ENCODE results near the gene ZFP57.
A peak's percentile ranks its signal among the peaks of the same experiment; 100 is the strongest.

Gene ZFP57

DNA sequence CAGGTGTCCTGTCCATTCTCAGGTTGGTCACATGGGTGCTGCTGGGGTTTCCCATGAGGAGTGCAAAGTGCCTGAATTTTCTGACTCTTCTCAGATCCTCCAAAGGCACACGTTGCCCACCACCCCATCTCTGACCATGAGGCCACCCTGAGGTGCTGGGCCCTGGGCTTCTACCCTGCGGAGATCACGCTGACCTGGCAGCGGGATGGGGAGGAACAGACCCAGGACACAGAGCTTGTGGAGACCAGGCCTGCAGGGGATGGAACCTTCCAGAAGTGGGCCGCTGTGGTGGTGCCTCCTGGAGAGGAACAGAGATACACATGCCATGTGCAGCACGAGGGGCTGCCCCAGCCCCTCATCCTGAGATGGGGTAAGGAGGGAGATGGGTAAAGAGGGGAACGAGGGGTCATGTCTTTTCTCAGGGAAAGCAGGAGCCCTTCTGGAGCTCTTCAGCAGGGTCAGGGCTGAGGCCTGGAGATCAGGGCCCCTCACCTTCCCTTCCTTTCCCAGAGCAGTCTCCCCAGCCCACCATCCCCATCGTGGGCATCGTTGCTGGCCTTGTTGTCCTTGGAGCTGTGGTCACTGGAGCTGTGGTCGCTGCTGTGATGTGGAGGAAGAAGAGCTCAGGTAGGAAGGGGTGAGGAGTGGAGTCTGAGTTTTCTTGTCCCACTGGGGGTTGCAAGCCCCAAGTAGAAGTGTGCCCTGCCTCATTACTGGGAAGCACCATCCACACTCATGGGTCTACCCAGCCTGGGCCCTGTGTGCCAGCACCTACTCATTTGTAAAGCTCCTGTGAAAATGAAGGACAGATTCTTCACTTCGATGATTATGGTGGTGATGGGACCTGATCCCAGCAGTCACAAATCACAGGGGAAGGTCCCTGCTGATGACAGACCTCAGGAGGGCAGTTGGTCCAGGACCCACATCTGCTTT is 44.3 kb upstream of the ZFP57 start:
- H3K9ac ChIP-seq: no peak overlapping the region
- H3K4me1 ChIP-seq (ENCODE audit: low read depth, poor library complexity, severe bottlenecking): no peaks in the 10 kb centered on the region
- no peaks in the 10 kb centered on the region for H3K79me2 ChIP-seq (ENCODE audit: insufficient read depth, low read depth)
- TF ChIP-seq CTCF (conservative IDR thresholded peaks at IDR 0.05; ENCODE audit: low read depth, low read length): no peak
- H3K4me2 ChIP-seq: no peak overlapping the region
- H2AFZ ChIP-seq (ENCODE audit: low read depth): no peak overlapping the region
- H3K4me3 ChIP-seq (IDR thresholded peaks at IDR 0.05; ENCODE audit: insufficient read depth, low read depth, low read length): no peak overlapping the region
- no peaks in the 10 kb centered on the region for H3K36me3 ChIP-seq (ENCODE audit: insufficient read depth)
- H4K20me1 ChIP-seq (ENCODE audit: insufficient read depth): no peaks in the 10 kb centered on the region
- H3K27me3 ChIP-seq (ENCODE audit: insufficient read depth, low read depth): no peaks in the 10 kb centered on the region
- H3K27ac ChIP-seq: no peak overlapping the region

DNA sequence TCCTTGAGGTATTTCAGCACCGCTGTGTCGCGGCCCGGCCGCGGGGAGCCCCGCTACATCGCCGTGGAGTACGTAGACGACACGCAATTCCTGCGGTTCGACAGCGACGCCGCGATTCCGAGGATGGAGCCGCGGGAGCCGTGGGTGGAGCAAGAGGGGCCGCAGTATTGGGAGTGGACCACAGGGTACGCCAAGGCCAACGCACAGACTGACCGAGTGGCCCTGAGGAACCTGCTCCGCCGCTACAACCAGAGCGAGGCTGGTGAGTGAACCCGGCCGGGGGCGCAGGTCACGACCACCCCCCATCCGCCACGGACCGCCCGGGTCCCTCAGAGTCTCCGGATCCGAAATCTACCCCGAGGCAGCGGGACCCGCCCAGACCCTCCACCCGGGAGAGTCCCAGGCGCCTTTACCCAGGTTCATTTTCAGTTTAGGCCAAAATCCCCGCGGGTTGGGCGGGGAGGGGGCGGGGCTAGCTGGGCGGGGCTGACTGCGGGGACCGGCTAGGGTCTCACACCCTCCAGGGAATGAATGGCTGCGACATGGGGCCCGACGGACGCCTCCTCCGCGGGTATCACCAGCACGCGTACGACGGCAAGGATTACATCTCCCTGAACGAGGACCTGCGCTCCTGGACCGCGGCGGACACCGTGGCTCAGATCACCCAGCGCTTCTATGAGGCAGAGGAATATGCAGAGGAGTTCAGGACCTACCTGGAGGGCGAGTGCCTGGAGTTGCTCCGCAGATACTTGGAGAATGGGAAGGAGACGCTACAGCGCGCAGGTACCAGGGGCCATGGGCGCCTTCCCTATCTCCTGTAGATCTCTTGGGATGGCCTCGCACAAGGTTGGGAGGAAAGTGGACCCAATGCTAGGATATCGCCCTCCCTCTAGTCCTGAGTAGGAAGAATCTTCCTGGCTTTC is 43.0 kb upstream of the ZFP57 start:
- Histone ChIP-seq H4K20me1 (ENCODE audit: insufficient read depth) (no peaks in the 10 kb centered on the region), H3K4me2 (peak overlapping the region; percentile 62; the same call in 1 of the 2 replicates), H3K9ac (peak overlapping the region; percentile 60; the same call in 1 of the 2 replicates), H3K27me3 (ENCODE audit: insufficient read depth, low read depth) (no peaks in the 10 kb centered on the region), H2AFZ (ENCODE audit: low read depth) (peak overlapping the region; percentile 99), H3K79me2 (ENCODE audit: insufficient read depth, low read depth) (no peaks in the 10 kb centered on the region), H3K36me3 (ENCODE audit: insufficient read depth) (no peaks in the 10 kb centered on the region), H3K27ac (no peak overlapping the region), H3K4me1 (ENCODE audit: low read depth, poor library complexity, severe bottlenecking) (no peaks in the 10 kb centered on the region), H3K4me3 (IDR thresholded peaks at IDR 0.05; ENCODE audit: insufficient read depth, low read depth, low read length) (no peak overlapping the region)
- no peak for TF ChIP-seq CTCF (conservative IDR thresholded peaks at IDR 0.05; ENCODE audit: low read depth, low read length)

DNA sequence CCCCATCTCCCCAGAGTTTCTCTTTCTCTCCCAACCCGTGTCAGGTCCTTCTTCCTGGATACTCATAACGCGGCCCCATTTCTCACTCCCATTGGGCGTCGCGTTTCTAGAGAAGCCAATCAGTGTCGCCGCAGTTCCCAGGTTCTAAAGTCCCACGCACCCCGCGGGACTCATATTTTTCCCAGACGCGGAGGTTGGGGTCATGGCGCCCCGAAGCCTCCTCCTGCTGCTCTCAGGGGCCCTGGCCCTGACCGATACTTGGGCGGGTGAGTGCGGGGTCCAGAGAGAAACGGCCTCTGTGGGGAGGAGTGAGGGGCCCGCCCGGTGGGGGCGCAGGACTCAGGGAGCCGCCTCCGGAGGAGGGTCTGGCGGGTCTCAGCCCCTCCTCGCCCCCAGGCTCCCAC is 42.3 kb upstream of the ZFP57 start, which contains the start of gene HLA-F:
TSS of gene HLA-F (plus strand) at position 173 of the 404 bp plus-strand sequence. CDS start at position 203, 30 bp downstream.
- H3K9ac ChIP-seq: peak within 1 kb of the TSS; percentile 60; the same call in 1 of the 2 replicates
- H3K4me3 ChIP-seq (IDR thresholded peaks at IDR 0.05; ENCODE audit: insufficient read depth, low read depth, low read length): no peak within 1 kb of the TSS
- no peaks in the 10 kb centered on the region for H4K20me1 ChIP-seq (ENCODE audit: insufficient read depth)
- no peaks in the 10 kb centered on the region for H3K36me3 ChIP-seq (ENCODE audit: insufficient read depth)
- no peak for TF ChIP-seq CTCF (conservative IDR thresholded peaks at IDR 0.05; ENCODE audit: low read depth, low read length)
- peak within 1 kb of the TSS; percentile 62; the same call in 1 of the 2 replicates for H3K4me2 ChIP-seq
- H2AFZ ChIP-seq (ENCODE audit: low read depth): peak within 1 kb of the TSS; percentile 99
- H3K27me3 ChIP-seq (ENCODE audit: insufficient read depth, low read depth): no peaks in the 10 kb centered on the region
- H3K79me2 ChIP-seq (ENCODE audit: insufficient read depth, low read depth): no peaks in the 10 kb centered on the region
- no peaks in the 10 kb centered on the region for H3K4me1 ChIP-seq (ENCODE audit: low read depth, poor library complexity, severe bottlenecking)
- H3K27ac ChIP-seq: no peak within 1 kb of the TSS

- Histone ChIP-seq H4K20me1 (ENCODE audit: insufficient read depth) (no peaks in the 10 kb centered on the region), H3K27ac (no peak overlapping the region), H3K4me3 (IDR thresholded peaks at IDR 0.05; ENCODE audit: insufficient read depth, low read depth, low read length) (no peak overlapping the region), H3K79me2 (ENCODE audit: insufficient read depth, low read depth) (no peaks in the 10 kb centered on the region), H2AFZ (ENCODE audit: low read depth) (no peak overlapping the region), H3K9ac (no peak overlapping the region), H3K36me3 (ENCODE audit: insufficient read depth) (no peaks in the 10 kb centered on the region), H3K4me1 (ENCODE audit: low read depth, poor library complexity, severe bottlenecking) (no peaks in the 10 kb centered on the region), H3K27me3 (ENCODE audit: insufficient read depth, low read depth) (no peaks in the 10 kb centered on the region), H3K4me2 (no peak overlapping the region)
- no peak for TF ChIP-seq CTCF (conservative IDR thresholded peaks at IDR 0.05; ENCODE audit: low read depth, low read length)
These were observed 39.9 kb upstream of the ZFP57 start for GRCh38 chr6:29720863-29721262.
